Measurements from ENCODE around the gene MFAP3L. TPM values are rescaled to one million over a fixed set of nuclear protein-coding genes. Genes with fewer than 3 reads are reported as not detected.
"Not testable (repeated sequence)": the region's sequence is repeated elsewhere in the genome, so short reads cannot be mapped to it uniquely, and the experiment has no call there.

MFAP3L gene
- total RNA-seq, 2 donors from 2014 or later: 0.95 to 3.2 TPM

- Mint-ChIP-seq H3K4me3 (no peak overlapping the region), H3K36me3 (no peaks in the 10 kb centered on the region), H3K4me1 (ENCODE audit: low read depth in 2 of 2) (no peaks in the 10 kb centered on the region), H3K27me3 (peaks cover 13 to 14% of the 10 kb centered on the region in 2 donors), H3K27ac (no peak overlapping the region), H3K9me3 (no peaks in the 10 kb centered on the region)
- DNase-seq (ENCODE audit: low spot score) (no peak), ATAC-seq (peak in 1 of 2 donors; percentile 43)
Observed at GRCh38 chr4:169968999-169969398, 57.2 kb downstream of the MFAP3L start.

- Mint-ChIP-seq H3K36me3 (no peaks in the 10 kb centered on the region), H3K4me3 (no peak overlapping the region), H3K9me3 (no peaks in the 10 kb centered on the region), H3K27ac (no peak overlapping the region), H3K4me1 (ENCODE audit: low read depth in 2 of 2) (no peaks in the 10 kb centered on the region), H3K27me3 (peaks cover 6 to 17% of the 10 kb centered on the region in 2 donors)
- no peak for ATAC-seq
- DNase-seq (ENCODE audit: low spot score): no peak
Observed at GRCh38 chr4:169963998-169964397, 62.2 kb downstream of the MFAP3L start.

- Mint-ChIP-seq H3K4me1 (ENCODE audit: low read depth in 2 of 2) (no peaks in the 10 kb centered on the region), H3K4me3 (no peak overlapping the region), H3K27ac (no peak overlapping the region), H3K27me3 (peaks cover 5 to 7% of the 10 kb centered on the region in 2 donors), H3K9me3 (no peaks in the 10 kb centered on the region), H3K36me3 (no peaks in the 10 kb centered on the region)
- ATAC-seq (no peak), DNase-seq (ENCODE audit: low spot score) (no peak)
Observed at GRCh38 chr4:169959254-169959653, 66.9 kb downstream of the MFAP3L start.

GRCh38 chr4:169958629-169959028 lies 67.6 kb downstream of the MFAP3L start:
- ATAC-seq (no peak), DNase-seq (ENCODE audit: low spot score) (no peak)
- peaks cover 5 to 7% of the 10 kb centered on the region in 2 donors for H3K27me3 Mint-ChIP-seq
- no peak overlapping the region for H3K4me3 Mint-ChIP-seq
- no peaks in the 10 kb centered on the region for H3K4me1 Mint-ChIP-seq (ENCODE audit: low read depth in 2 of 2)
- H3K27ac Mint-ChIP-seq: no peak overlapping the region
- H3K36me3 Mint-ChIP-seq: no peaks in the 10 kb centered on the region
- H3K9me3 Mint-ChIP-seq: no peaks in the 10 kb centered on the region

GRCh38 chr4:169957785-169958184 lies 68.4 kb downstream of the MFAP3L start:
- no peaks in the 10 kb centered on the region for H3K9me3 Mint-ChIP-seq
- no peaks in the 10 kb centered on the region for H3K36me3 Mint-ChIP-seq
- H3K27me3 Mint-ChIP-seq: peaks cover 5 to 12% of the 10 kb centered on the region in 2 donors
- no peak overlapping the region for H3K4me3 Mint-ChIP-seq
- DNase-seq (ENCODE audit: low spot score) (no peak), ATAC-seq (no peak)
- H3K27ac Mint-ChIP-seq: no peak overlapping the region
- no peaks in the 10 kb centered on the region for H3K4me1 Mint-ChIP-seq (ENCODE audit: low read depth in 2 of 2)

- DNase-seq (ENCODE audit: low spot score) (no peak), ATAC-seq (no peak)
- no peaks in the 10 kb centered on the region for H3K9me3 Mint-ChIP-seq
- H3K27me3 Mint-ChIP-seq: peaks cover 5 to 14% of the 10 kb centered on the region in 2 donors
- H3K4me1 Mint-ChIP-seq (ENCODE audit: low read depth in 2 of 2): no peaks in the 10 kb centered on the region
- H3K27ac Mint-ChIP-seq: no peak overlapping the region
- H3K36me3 Mint-ChIP-seq: no peaks in the 10 kb centered on the region
- H3K4me3 Mint-ChIP-seq: no peak overlapping the region
Observed at GRCh38 chr4:169956091-169956843, 69.9 kb downstream of the MFAP3L start.

GRCh38 chr4:169955521-169955920 lies 70.7 kb downstream of the MFAP3L start:
- ATAC-seq (no peak), DNase-seq (ENCODE audit: low spot score) (no peak)
- Mint-ChIP-seq H3K9me3 (no peaks in the 10 kb centered on the region), H3K27me3 (peaks cover 5 to 14% of the 10 kb centered on the region in 2 donors), H3K4me3 (no peak overlapping the region), H3K4me1 (ENCODE audit: low read depth in 2 of 2) (no peaks in the 10 kb centered on the region), H3K36me3 (no peaks in the 10 kb centered on the region), H3K27ac (no peak overlapping the region)

GRCh38 chr4:169952236-169953002 lies 73.8 kb downstream of the MFAP3L start:
- H3K36me3 Mint-ChIP-seq: no peaks in the 10 kb centered on the region
- no peak for DNase-seq (ENCODE audit: low spot score)
- no peak for ATAC-seq
- no peaks in the 10 kb centered on the region for H3K4me1 Mint-ChIP-seq (ENCODE audit: low read depth in 2 of 2)
- no peak overlapping the region for H3K27ac Mint-ChIP-seq
- peaks cover 12 to 29% of the 10 kb centered on the region in 2 donors for H3K27me3 Mint-ChIP-seq
- no peak overlapping the region for H3K4me3 Mint-ChIP-seq
- H3K9me3 Mint-ChIP-seq: no peaks in the 10 kb centered on the region

- Mint-ChIP-seq H3K36me3 (no peaks in the 10 kb centered on the region), H3K4me3 (no peak overlapping the region), H3K4me1 (ENCODE audit: low read depth in 2 of 2) (no peaks in the 10 kb centered on the region), H3K9me3 (no peaks in the 10 kb centered on the region), H3K27ac (no peak overlapping the region), H3K27me3 (peaks cover 10 to 29% of the 10 kb centered on the region in 2 donors)
- DNase-seq (ENCODE audit: low spot score) (no peak), ATAC-seq (no peak)
Observed at GRCh38 chr4:169948271-169948670, 77.9 kb downstream of the MFAP3L start.

- H3K9me3 Mint-ChIP-seq: no peaks in the 10 kb centered on the region
Observed at GRCh38 chr4:169945636-169946035, 80.6 kb downstream of the MFAP3L start.

GRCh38 chr4:169943601-169944000 lies 82.6 kb downstream of the MFAP3L start:
- H3K4me3 Mint-ChIP-seq; H3K36me3 Mint-ChIP-seq; DNase-seq (ENCODE audit: low spot score); H3K9me3 Mint-ChIP-seq; H3K27me3 Mint-ChIP-seq; H3K4me1 Mint-ChIP-seq (ENCODE audit: low read depth in 2 of 2); H3K27ac Mint-ChIP-seq; ATAC-seq: not testable (repeated sequence)

More at GRCh38 chr4:169945636-169946035, 80.6 kb downstream of the MFAP3L start:
- ATAC-seq (no peak), DNase-seq (ENCODE audit: low spot score) (no peak)
- H3K27ac Mint-ChIP-seq: no peak overlapping the region
- no peaks in the 10 kb centered on the region for H3K4me1 Mint-ChIP-seq (ENCODE audit: low read depth in 2 of 2)
- no peak overlapping the region for H3K4me3 Mint-ChIP-seq
- H3K36me3 Mint-ChIP-seq: no peaks in the 10 kb centered on the region
- H3K27me3 Mint-ChIP-seq: peaks cover 10 to 22% of the 10 kb centered on the region in 2 donors

- DNase-seq (ENCODE audit: low spot score) (no peak), ATAC-seq (no peak)
- Mint-ChIP-seq H3K36me3 (no peaks in the 10 kb centered on the region), H3K9me3 (no peaks in the 10 kb centered on the region), H3K4me1 (ENCODE audit: low read depth in 2 of 2) (no peaks in the 10 kb centered on the region), H3K27me3 (peaks cover 0 to 3% of the 10 kb centered on the region in 2 donors), H3K27ac (no peak overlapping the region), H3K4me3 (no peak overlapping the region)
Observed at GRCh38 chr4:169941141-169941540, 85.1 kb downstream of the MFAP3L start.

GRCh38 chr4:169940460-169940859 lies 85.7 kb downstream of the MFAP3L start:
- no peaks in the 10 kb centered on the region for H3K4me1 Mint-ChIP-seq (ENCODE audit: low read depth in 2 of 2)

More at GRCh38 chr4:169940460-169940859, 85.7 kb downstream of the MFAP3L start:
- no peaks in the 10 kb centered on the region for H3K9me3 Mint-ChIP-seq
- no peaks in the 10 kb centered on the region for H3K27me3 Mint-ChIP-seq
- DNase-seq (ENCODE audit: low spot score) (no peak), ATAC-seq (peak in 1 of 2 donors; percentile 36)
- H3K4me3 Mint-ChIP-seq: no peak overlapping the region
- no peak overlapping the region for H3K27ac Mint-ChIP-seq
- H3K36me3 Mint-ChIP-seq: no peaks in the 10 kb centered on the region
